K562 (cell line): Measurements from ENCODE around the gene MDFIC. TPM values are rescaled to one million over a fixed set of nuclear protein-coding genes. Genes with fewer than 3 reads are reported as not detected.

ENCODE experiments used
- ATAC-seq: fragments of 200-7000 bp; cut with Tn5 transposase; 3 replicates; pipeline ENCODE4 v1.9.1; 2020; ENCODE audit warnings: moderate library complexity
- BruUV-seq: library from RNA; stranded (reverse); fragments of 400-500 nt; replicated peaks from 2 replicates; lab custom pipeline; 2021; lab: Mats Ljungman, UMichigan
- CTCF ChIA-PET: fragments of 300-600 bp; formaldehyde crosslinking; extraction: SDS; loops from one replicate; lab custom pipeline; 2021; ENCODE audit warnings: low intra/inter-chr PET ratio; lab: Yijun Ruan, JAX
- POLR2A ChIA-PET: fragments of 300-600, 350-650 bp; sonication (Branson Sonifier 250); formaldehyde crosslinking; extraction: SDS; loops from one replicate; lab custom pipeline; 2021; ENCODE audit warnings: antibody characterized with exemption, inconsistent platforms; lab: Yijun Ruan, JAX
- DNase-seq, 4 experiments: peaks; one replicate each; pipeline versions ENCODE4 v3.0.0 to v3.0.0-alpha.2; 2011 to 2018; ENCODE audit warnings: low spot score in 3 of 4, mixed read lengths in 3 of 4; ENCODE audit errors: extremely low read depth in 1 of 4
- FAIRE-seq: peaks from 2 replicates; lab custom pipeline; 2011; peaks lifted over from hg19 to GRCh38; lab: Jason Lieb, UNC
- H2AFZ ChIP-seq: 2 replicates; pipeline ENCODE4 v1.6.0; 2011; ENCODE audit warnings: low read depth, low read length, control low read depth, inconsistent platforms
- H3K27ac ChIP-seq: fragments of 200-600 bp; 3 replicates; pipeline ENCODE4 v1.8.0; 2011; ENCODE audit warnings: low read depth, mild to moderate bottlenecking, control low read depth, inconsistent platforms, low read length, moderate library complexity, mixed read lengths; ENCODE audit errors: extremely low read depth
- H3K27me3 ChIP-seq, 2 experiments: fragments of 300-600 bp in 1 of 2; 2 replicates in 1 of 2; 3 replicates in 1 of 2; pipeline versions ENCODE4 v1.6.0 to v1.8.0; 2011; ENCODE audit warnings: inconsistent platforms in 2 of 2, low read length in 2 of 2, mild to moderate bottlenecking in 1 of 2, mixed read lengths in 1 of 2, moderate library complexity in 1 of 2; ENCODE audit not compliant: control insufficient read depth in 2 of 2, insufficient read depth in 2 of 2
- H3K36me3 ChIP-seq: fragments of 300-600 bp; 3 replicates; pipeline ENCODE4 v1.8.0; 2011; ENCODE audit warnings: mild to moderate bottlenecking, low read length, inconsistent platforms; ENCODE audit not compliant: control insufficient read depth, insufficient read depth
- H3K4me1 ChIP-seq, 2 experiments: fragments of 200-600 bp in 1 of 2; replicated peaks in 1 of 2; 2 replicates in 1 of 2; 3 replicates in 1 of 2; pipeline versions ENCODE4 v1.5.1 to v1.8.0; 2011; ENCODE audit warnings: inconsistent platforms in 2 of 2, low read length in 2 of 2, mild to moderate bottlenecking in 1 of 2, mixed read lengths in 1 of 2, moderate library complexity in 1 of 2; ENCODE audit not compliant: control insufficient read depth in 2 of 2, insufficient read depth in 2 of 2
- H3K4me2 ChIP-seq: 2 replicates; pipeline ENCODE4 v1.6.1; 2011; ENCODE audit warnings: low read length, control low read depth, inconsistent platforms, mixed read lengths; ENCODE audit not compliant: insufficient read depth
- H3K4me3 ChIP-seq: fragments of 200-600 bp; sonication (generic), shearing (Covaris generic); 2 replicates; pipeline ENCODE4 v1.5.1; 2016; ENCODE audit warnings: control low read depth, inconsistent platforms
- H3K79me2 ChIP-seq: fragments of 200-600 bp; 3 replicates; pipeline ENCODE4 v1.8.0; 2011; ENCODE audit warnings: low read length, inconsistent platforms; ENCODE audit not compliant: control insufficient read depth, insufficient read depth
- H3K9ac ChIP-seq, 2 experiments: 2 replicates each; pipeline versions ENCODE4 v1.6.0 to v1.6.1; 2011; ENCODE audit warnings: low read depth in 2 of 2, low read length in 2 of 2, control low read depth in 1 of 2, inconsistent platforms in 1 of 2, mild to moderate bottlenecking in 1 of 2, mixed read lengths in 1 of 2; ENCODE audit not compliant: insufficient read depth in 1 of 2
- H3K9me1 ChIP-seq: one replicate; pipeline ENCODE4 v1.6.0; 2011; ENCODE audit warnings: inconsistent platforms, mild to moderate bottlenecking, low read length, moderate library complexity; ENCODE audit not compliant: control insufficient read depth, insufficient read depth
- H3K9me3 ChIP-seq: replicated peaks from 2 replicates; pipeline ENCODE4 v1.5.1; 2011; ENCODE audit warnings: low read depth, low read length, inconsistent platforms; ENCODE audit not compliant: control insufficient read depth, insufficient read depth
- H4K20me1 ChIP-seq: replicated peaks from 2 replicates; pipeline ENCODE4 v1.6.1; 2011; ENCODE audit warnings: low read length, inconsistent platforms, mixed read lengths; ENCODE audit not compliant: control insufficient read depth, insufficient read depth
- BRD9 ChIP-seq: fragments of 450-650 bp; IDR thresholded peaks from 2 replicates; pipeline ENCODE4 v1.6.1; 2018; ENCODE audit warnings: low read depth; ENCODE audit not compliant: partially characterized antibody
- JUNB ChIP-seq: fragments of 450-650 bp; formaldehyde crosslinking; conservative IDR thresholded peaks from 2 replicates; pipeline ENCODE4 v1.4.0; 2020; ENCODE audit warnings: mild to moderate bottlenecking
- MECOM ChIP-seq: fragments of 250-450 bp; sonication (Bioruptor Pico); IDR thresholded peaks from 2 replicates; pipeline ENCODE4 v1.8.0; 2022; ENCODE audit warnings: inconsistent platforms
- NFIC ChIP-seq: fragments of 450-650 bp; IDR thresholded peaks from 2 replicates; pipeline ENCODE4 v1.6.1; 2017; ENCODE audit warnings: mild to moderate bottlenecking, inconsistent platforms
- ZBTB17 ChIP-seq: fragments of 450-650 bp; formaldehyde crosslinking; IDR thresholded peaks from 2 replicates; pipeline ENCODE4 v1.4.0; 2020; ENCODE audit warnings: mild to moderate bottlenecking
- ZNF518B ChIP-seq: fragments of 250-450 bp; sonication (Bioruptor Pico); IDR thresholded peaks from 2 replicates; pipeline ENCODE4 v1.5.0; 2021; ENCODE audit warnings: mild to moderate bottlenecking, moderate library complexity
- whole genome bisulfite sequencing: fragments of 100-300 bp; shearing (Covaris generic); methylation state at CpG from one replicate; pipeline ENCODE4 v1.1.6; 2016; ENCODE audit warnings: low coverage, mixed read lengths; ENCODE audit not compliant: insufficient coverage; ENCODE audit errors: missing lambda C conversion rate; 5-methylcytosine and 5-hydroxymethylcytosine counted together
- in situ Hi-C: fragments of 300-500 bp; cut with MboI; formaldehyde crosslinking; loops from 4 replicates; pipeline ENCODE4 v1.15.0; 2018; ENCODE audit warnings: inconsistent platforms, mixed read lengths
- intact Hi-C: fragments of 100-400 bp; cut with micrococcal nuclease; formaldehyde crosslinking; loops from 2 replicates; pipeline ENCODE4 v1.14.2; 2022
- polyA plus RNA-seq, 8 experiments: library from polyadenylated mRNA; depleted of rRNA in 4 of 8; stranded (reverse) in 5 of 8; unstranded in 3 of 8; fragments of >200 nt; fragmentation: Nextera tagmentation in 2 of 8; fragmentation: Illumina TruSeq in 1 of 8; extraction: Ambion mirVana in 2 of 8; extraction: Trizol in 1 of 8; gene quantifications; 2 replicates each; pipeline versions ENCODE4 v1.2.1 to v1.2.3, GENCODE V29; 2011 to 2014; ENCODE audit warnings: inconsistent platforms in 1 of 8, missing spikeins in 1 of 8
- total RNA-seq, 7 experiments: library from RNA; depleted of rRNA in 6 of 7; stranded (reverse); fragments of >200 nt in 6 of 7; fragmentation: Illumina TruSeq in 2 of 7; extraction: Trizol in 2 of 7; gene quantifications; 2 replicates each; pipeline versions ENCODE4 v1.2.1 to v1.2.3, GENCODE V29; 2011 to 2021; ENCODE audit warnings: low replicate concordance in 1 of 7

The MDFIC gene
- total and polyA plus RNA-seq, 9 of the 15 experiments (the other 6 are each of a cell fraction or from before 2014, with no cell fraction given) = 0.13 to 0.24 TPM; not detected in 7

GRCh38 chr7:115052706-115053105 lies 130.8 kb downstream of the MDFIC start (continued):
- no peak for TF ChIP-seq ZNF518B (CRISPR knock-in tag)
- TF ChIP-seq BRD9 = no peak
- no peak for TF ChIP-seq JUNB (CRISPR knock-in tag)
- no peak for TF ChIP-seq MECOM (CRISPR knock-in tag)
- TF ChIP-seq NFIC = no peak

GRCh38 chr7:115054478-115055065 lies 132.7 kb downstream of the MDFIC start:
- Histone ChIP-seq H2AFZ (no peak overlapping the region), H3K9me1 (no peaks in the 10 kb centered on the region), H3K9me3 (no peaks in the 10 kb centered on the region; the same call in 1 of the 2 replicates), H3K27me3 (no peaks in the 10 kb centered on the region), H3K4me3 (no peak overlapping the region), H3K36me3 (no peaks in the 10 kb centered on the region), H3K4me2 (no peak overlapping the region), H3K79me2 (no peaks in the 10 kb centered on the region), H3K27ac (no peak overlapping the region), H4K20me1 (no peaks in the 10 kb centered on the region), H3K9ac (no peak overlapping the region), H3K4me1 (no peaks in the 10 kb centered on the region)
- CTCF ChIA-PET = no interaction called here
- DNase-seq (no peak), FAIRE-seq (no peak), ATAC-seq (no peak)
- in situ Hi-C loops (no loop called here), intact Hi-C loops (no loop called here)
- no peak for TF ChIP-seq ZBTB17 (CRISPR knock-in tag)
- WGBS = 0% methylated on average over 3 of the region's 3 CpGs
- POLR2A ChIA-PET = no interaction called here
- no TSS peak for BruUV-seq
